VCaP (cell line): ENCODE data around the gene ERBIN.

ENCODE experiments used
- H3K27ac ChIP-seq: fragments of 450-650 bp; 2 replicates; pipeline ENCODE4 v1.5.1; 2017
- TF ChIP-seq, protein P1 (sequence below): fragments of 450-650 bp; conservative IDR thresholded peaks from 2 replicates; pipeline ENCODE4 v1.5.1; 2017; ENCODE audit warnings: mild to moderate bottlenecking, moderate library complexity

ERBIN gene

DNA sequence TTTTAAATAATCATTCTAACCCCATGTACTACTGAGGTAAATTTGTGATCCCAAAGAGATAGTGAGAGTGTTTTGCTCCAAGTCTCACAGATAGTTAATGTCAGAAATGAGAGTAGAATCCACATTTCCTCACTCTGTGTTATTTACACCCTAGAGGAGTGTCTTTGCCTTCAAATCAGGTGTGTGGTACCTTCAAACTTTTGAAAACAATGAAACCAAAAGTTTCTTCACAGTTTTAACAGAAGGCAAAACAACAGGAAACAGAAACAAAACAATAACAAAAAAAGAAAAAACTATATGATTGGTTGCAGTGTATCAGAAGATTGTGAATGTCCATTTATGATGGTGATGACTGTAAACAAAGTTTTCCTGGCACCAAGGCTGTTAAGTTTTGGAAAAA is 85.9 kb downstream of the ERBIN start:
- TF ChIP-seq, protein P1, sequence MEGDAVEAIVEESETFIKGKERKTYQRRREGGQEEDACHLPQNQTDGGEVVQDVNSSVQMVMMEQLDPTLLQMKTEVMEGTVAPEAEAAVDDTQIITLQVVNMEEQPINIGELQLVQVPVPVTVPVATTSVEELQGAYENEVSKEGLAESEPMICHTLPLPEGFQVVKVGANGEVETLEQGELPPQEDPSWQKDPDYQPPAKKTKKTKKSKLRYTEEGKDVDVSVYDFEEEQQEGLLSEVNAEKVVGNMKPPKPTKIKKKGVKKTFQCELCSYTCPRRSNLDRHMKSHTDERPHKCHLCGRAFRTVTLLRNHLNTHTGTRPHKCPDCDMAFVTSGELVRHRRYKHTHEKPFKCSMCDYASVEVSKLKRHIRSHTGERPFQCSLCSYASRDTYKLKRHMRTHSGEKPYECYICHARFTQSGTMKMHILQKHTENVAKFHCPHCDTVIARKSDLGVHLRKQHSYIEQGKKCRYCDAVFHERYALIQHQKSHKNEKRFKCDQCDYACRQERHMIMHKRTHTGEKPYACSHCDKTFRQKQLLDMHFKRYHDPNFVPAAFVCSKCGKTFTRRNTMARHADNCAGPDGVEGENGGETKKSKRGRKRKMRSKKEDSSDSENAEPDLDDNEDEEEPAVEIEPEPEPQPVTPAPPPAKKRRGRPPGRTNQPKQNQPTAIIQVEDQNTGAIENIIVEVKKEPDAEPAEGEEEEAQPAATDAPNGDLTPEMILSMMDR: no peak
- no peak overlapping the region for H3K27ac ChIP-seq

DNA sequence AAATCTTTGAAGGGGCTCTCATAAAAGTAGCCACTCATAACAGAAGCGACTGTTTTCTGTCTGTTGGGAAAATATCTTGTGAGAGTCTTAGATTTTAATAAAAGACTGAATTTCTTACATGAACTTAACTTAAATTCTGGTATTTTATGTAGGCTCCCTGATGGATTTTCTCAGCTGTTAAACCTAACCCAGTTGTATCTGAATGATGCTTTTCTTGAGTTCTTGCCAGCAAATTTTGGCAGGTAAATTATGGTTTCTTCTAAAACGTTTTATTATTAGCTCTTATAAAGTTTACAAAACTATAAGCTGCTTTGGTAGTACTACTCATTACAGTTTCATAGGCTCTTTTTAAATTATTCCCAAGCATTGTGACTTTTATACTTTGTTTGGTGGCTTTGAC is 87.0 kb downstream of the ERBIN start:
- no peak overlapping the region for H3K27ac ChIP-seq
- TF ChIP-seq, protein P1: no peak

DNA sequence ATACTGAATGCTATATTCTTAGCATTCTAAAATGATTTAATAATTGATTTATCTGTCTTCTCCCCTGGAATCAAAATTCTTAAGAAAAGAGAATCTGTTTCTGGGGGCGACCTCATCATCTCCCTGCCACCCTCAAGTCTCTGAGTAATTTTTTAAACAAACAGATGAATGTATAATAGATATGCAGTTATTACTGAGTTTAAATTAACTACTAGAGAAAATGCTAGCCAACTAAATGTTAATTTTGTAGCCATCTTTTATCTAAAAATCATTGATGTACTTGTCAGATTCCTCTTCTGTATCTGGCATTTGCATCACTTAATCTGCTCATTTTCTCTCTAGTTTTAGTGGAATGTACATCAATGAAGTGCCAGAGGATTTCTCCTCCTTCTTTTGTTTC is 87.5 kb downstream of the ERBIN start:
- no peak overlapping the region for H3K27ac ChIP-seq
- TF ChIP-seq, protein P1: no peak

DNA sequence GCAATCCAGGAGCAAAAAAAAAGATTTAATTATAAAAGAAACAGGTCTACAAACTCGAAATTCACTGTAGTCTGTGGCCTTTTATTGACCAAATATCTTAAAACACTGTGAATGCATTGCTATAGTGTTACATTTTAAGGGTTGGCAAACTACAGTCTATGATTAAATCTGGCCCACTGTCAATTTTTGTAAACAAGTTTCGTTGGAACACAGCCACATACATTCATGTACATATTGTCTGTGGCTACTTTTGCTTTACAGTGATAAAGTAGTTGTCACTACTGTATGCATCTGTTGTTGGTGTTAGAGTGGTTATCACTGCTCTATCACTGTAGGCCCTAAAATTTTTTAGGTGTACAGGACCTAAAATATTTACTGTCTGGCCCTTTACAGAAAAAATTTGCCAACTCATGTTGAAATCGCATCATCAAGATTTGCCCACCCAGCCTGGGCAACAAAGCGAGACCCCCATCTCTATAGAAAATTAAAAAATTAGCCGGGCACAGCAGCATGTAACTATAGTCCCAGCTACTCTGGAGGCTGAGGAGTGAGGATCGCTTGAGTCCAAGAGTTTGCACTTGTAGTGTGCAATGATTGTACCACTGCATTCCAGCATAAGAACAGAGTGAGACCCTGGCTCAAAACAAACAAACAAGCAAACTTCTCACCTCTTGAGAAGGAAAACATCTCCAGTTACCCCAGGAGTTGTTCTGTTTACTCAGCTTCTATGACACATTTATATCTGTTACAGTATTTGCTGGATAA is 89.0 kb downstream of the ERBIN start:
- H3K27ac ChIP-seq: no peak overlapping the region
- TF ChIP-seq, protein P1: no peak

DNA sequence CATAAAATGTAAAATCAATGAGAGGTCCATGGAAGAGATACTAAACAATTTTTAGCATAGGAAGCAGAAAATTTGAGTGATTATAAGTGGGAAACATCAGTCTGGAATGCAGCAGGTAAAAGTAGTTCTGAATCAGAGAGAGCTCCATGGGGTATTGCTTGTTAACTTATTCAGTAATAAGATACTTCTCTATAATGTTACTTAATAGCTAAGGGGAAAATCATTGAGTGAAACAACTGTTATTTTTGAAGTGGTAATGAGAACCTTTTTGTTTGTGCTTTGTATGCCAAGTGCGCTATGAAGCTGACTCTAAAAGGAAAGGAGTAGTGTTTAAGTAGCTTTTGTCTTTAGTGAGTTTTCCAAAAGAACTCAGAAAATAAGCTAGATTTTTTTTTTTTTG is 95.2 kb downstream of the ERBIN start:
- H3K27ac ChIP-seq: no peak overlapping the region
- TF ChIP-seq, protein P1: no peak

DNA sequence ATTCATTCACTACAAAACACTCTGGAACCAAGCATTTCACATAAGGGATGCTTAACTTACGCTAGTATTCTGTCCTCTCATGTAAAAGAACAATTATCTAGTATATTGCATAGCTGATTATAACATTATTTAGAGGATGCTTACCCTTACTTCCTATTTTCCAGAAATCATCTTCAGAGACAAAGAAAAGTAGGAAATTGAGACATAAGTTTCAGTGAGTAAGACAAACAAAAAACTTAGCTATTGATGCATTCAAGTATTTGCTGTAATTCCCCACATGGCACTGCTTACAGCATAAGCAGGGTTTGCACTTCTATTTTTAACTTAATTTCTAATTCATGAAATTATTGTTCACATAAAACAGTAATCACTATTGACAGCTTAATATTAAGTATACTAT is 112.9 kb downstream of the ERBIN start:
- TF ChIP-seq, protein P1: no peak
- H3K27ac ChIP-seq: no peak overlapping the region

DNA sequence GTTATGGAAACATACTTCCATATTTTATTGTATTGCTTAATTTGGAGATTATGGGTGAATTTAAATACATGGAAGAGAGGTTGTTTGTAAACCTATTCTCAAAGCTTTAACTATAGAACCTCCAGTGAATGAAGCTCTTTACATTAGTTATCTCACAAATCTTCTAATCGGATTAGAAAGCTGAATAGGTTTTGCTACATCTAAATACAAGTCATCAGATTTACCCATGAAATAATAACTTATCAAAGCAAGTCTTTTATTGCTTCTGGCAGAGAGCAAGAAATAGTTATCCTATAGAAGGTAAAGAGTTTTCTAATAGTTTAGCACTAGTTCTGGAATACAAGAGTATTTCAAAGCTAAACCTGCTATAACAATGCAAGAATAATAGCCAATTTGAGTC is 113.3 kb downstream of the ERBIN start:
- no peak overlapping the region for H3K27ac ChIP-seq
- TF ChIP-seq, protein P1: no peak
